ENCODE measurements around the gene GTF2F2. TPM values are rescaled to one million over a fixed set of nuclear protein-coding genes. Genes with fewer than 3 reads are reported as not detected.

Gene GTF2F2
- total and polyA plus RNA-seq, 9 donors = 12.4 to 19.2 (median 14.6) TPM

- intact Hi-C loops (cut with DNase I) = loop anchor here in 1 of 4 donors (10.0 kb wide), 1 partner anchor 83 kb away; no protein-coding TSS in a partner anchor
- WGBS, 3 donors = 46 to 84% (median 82%) methylated on average over 1 of the region's 1 CpG
Observed at GRCh38 chr13:45191874-45192273, 71.6 kb downstream of the GTF2F2 start.

GRCh38 chr13:45194081-45194939 lies 74.0 kb downstream of the GTF2F2 start:
- WGBS, 3 donors = 47 to 67% (median 51%) methylated on average over 15 of the region's 15 CpGs
- Histone ChIP-seq H3K36me3 (no peaks in the 10 kb centered on the region), H3K4me3 (no peak overlapping the region), H3K27ac (no peak overlapping the region), H3K9me3 (no peaks in the 10 kb centered on the region), H3K27me3 (no peaks in the 10 kb centered on the region), H3K4me1 (ENCODE audit: insufficient read depth) (peaks cover 2% of the 10 kb centered on the region)
- peak; percentile 24 to 55 (median 52) for DNase-seq
- TF ChIP-seq POLR2A (IDR thresholded peaks at IDR 0.05) (no peak), CTCF (IDR thresholded peaks at IDR 0.05) (no peak), EP300 (IDR thresholded peaks at IDR 0.05) (no peak)
- intact Hi-C loops (cut with DNase I) = loop anchor here in 1 of 4 donors (10.0 kb wide), 1 partner anchor 80 kb away; no protein-coding TSS in a partner anchor

More at GRCh38 chr13:45191874-45192273, 71.6 kb downstream of the GTF2F2 start:
- Histone ChIP-seq H3K4me3 (no peak overlapping the region), H3K36me3 (no peaks in the 10 kb centered on the region), H3K27ac (no peak overlapping the region), H3K9me3 (no peaks in the 10 kb centered on the region), H3K27me3 (no peaks in the 10 kb centered on the region), H3K4me1 (ENCODE audit: insufficient read depth) (peaks cover 2% of the 10 kb centered on the region)
- TF ChIP-seq POLR2A (IDR thresholded peaks at IDR 0.05) (no peak), EP300 (IDR thresholded peaks at IDR 0.05) (no peak), CTCF (IDR thresholded peaks at IDR 0.05) (no peak)
- DNase-seq = no peak

- no peak for DNase-seq
- 87 to 93% (median 92%) methylated on average over 1 of the region's 1 CpG for WGBS, 3 donors
- Histone ChIP-seq H3K4me3 (no peak overlapping the region), H3K36me3 (no peaks in the 10 kb centered on the region), H3K9me3 (no peaks in the 10 kb centered on the region), H3K4me1 (ENCODE audit: insufficient read depth) (peaks cover 2% of the 10 kb centered on the region), H3K27ac (no peak overlapping the region), H3K27me3 (no peaks in the 10 kb centered on the region)
- TF ChIP-seq POLR2A (IDR thresholded peaks at IDR 0.05) (no peak), EP300 (IDR thresholded peaks at IDR 0.05) (no peak), CTCF (IDR thresholded peaks at IDR 0.05) (no peak)
- intact Hi-C loops (cut with DNase I) = loop anchor here in 1 of 4 donors (10.0 kb wide), 1 partner anchor 79 kb away; no protein-coding TSS in a partner anchor
Observed at GRCh38 chr13:45195421-45195820, 75.1 kb downstream of the GTF2F2 start.

GRCh38 chr13:45196096-45196495 lies 75.8 kb downstream of the GTF2F2 start:
- H3K4me1 ChIP-seq (ENCODE audit: insufficient read depth) = peaks cover 2% of the 10 kb centered on the region
- no peak for DNase-seq

More at GRCh38 chr13:45196096-45196495, 75.8 kb downstream of the GTF2F2 start:
- Histone ChIP-seq H3K27me3 (no peaks in the 10 kb centered on the region), H3K27ac (peak overlapping the region in 1 of 2 donors; percentile 33), H3K4me3 (no peak overlapping the region), H3K9me3 (no peaks in the 10 kb centered on the region), H3K36me3 (no peaks in the 10 kb centered on the region)
- intact Hi-C loops (cut with DNase I) = loop anchor here in 1 of 4 donors (10.0 kb wide), 1 partner anchor 79 kb away; no protein-coding TSS in a partner anchor
- TF ChIP-seq CTCF (IDR thresholded peaks at IDR 0.05) (no peak), EP300 (IDR thresholded peaks at IDR 0.05) (no peak), POLR2A (IDR thresholded peaks at IDR 0.05) (no peak)
- WGBS, 3 donors = 5 to 14% (median 6%) methylated on average over 3 of the region's 3 CpGs

Data from ovary (tissue), 9 donors.